Measurements from ENCODE around the gene YTHDC1. TPM values are rescaled to one million over a fixed set of nuclear protein-coding genes. Genes with fewer than 3 reads are reported as not detected.

The YTHDC1 gene
- total and polyA plus RNA-seq, 2 of the 8 experiments (the other 6 are each of a cell fraction or from before 2014, with no cell fraction given) = 25.7 to 89.5 TPM

DNA sequence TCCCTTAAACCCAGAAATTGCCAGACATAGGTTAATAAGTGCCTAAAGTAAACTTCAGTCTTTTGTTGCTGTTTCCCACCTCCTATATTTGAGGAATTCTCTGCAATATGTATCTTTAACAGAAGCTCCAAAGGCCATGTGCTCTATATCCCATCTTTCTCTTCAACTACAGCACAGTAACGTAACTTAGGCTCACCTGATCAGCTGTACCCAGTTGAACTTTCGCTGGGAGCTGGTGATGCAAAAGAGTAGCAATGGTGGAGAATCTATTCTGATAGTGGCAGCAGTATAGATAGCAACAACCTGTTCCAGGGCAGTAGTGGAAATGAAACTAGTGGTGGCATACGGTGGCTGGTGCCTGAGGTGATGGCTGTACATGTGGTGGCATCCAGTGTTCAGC, 33.2 kb upstream of the YTHDC1 start (continued):
- TF ChIP-seq, protein P1, sequence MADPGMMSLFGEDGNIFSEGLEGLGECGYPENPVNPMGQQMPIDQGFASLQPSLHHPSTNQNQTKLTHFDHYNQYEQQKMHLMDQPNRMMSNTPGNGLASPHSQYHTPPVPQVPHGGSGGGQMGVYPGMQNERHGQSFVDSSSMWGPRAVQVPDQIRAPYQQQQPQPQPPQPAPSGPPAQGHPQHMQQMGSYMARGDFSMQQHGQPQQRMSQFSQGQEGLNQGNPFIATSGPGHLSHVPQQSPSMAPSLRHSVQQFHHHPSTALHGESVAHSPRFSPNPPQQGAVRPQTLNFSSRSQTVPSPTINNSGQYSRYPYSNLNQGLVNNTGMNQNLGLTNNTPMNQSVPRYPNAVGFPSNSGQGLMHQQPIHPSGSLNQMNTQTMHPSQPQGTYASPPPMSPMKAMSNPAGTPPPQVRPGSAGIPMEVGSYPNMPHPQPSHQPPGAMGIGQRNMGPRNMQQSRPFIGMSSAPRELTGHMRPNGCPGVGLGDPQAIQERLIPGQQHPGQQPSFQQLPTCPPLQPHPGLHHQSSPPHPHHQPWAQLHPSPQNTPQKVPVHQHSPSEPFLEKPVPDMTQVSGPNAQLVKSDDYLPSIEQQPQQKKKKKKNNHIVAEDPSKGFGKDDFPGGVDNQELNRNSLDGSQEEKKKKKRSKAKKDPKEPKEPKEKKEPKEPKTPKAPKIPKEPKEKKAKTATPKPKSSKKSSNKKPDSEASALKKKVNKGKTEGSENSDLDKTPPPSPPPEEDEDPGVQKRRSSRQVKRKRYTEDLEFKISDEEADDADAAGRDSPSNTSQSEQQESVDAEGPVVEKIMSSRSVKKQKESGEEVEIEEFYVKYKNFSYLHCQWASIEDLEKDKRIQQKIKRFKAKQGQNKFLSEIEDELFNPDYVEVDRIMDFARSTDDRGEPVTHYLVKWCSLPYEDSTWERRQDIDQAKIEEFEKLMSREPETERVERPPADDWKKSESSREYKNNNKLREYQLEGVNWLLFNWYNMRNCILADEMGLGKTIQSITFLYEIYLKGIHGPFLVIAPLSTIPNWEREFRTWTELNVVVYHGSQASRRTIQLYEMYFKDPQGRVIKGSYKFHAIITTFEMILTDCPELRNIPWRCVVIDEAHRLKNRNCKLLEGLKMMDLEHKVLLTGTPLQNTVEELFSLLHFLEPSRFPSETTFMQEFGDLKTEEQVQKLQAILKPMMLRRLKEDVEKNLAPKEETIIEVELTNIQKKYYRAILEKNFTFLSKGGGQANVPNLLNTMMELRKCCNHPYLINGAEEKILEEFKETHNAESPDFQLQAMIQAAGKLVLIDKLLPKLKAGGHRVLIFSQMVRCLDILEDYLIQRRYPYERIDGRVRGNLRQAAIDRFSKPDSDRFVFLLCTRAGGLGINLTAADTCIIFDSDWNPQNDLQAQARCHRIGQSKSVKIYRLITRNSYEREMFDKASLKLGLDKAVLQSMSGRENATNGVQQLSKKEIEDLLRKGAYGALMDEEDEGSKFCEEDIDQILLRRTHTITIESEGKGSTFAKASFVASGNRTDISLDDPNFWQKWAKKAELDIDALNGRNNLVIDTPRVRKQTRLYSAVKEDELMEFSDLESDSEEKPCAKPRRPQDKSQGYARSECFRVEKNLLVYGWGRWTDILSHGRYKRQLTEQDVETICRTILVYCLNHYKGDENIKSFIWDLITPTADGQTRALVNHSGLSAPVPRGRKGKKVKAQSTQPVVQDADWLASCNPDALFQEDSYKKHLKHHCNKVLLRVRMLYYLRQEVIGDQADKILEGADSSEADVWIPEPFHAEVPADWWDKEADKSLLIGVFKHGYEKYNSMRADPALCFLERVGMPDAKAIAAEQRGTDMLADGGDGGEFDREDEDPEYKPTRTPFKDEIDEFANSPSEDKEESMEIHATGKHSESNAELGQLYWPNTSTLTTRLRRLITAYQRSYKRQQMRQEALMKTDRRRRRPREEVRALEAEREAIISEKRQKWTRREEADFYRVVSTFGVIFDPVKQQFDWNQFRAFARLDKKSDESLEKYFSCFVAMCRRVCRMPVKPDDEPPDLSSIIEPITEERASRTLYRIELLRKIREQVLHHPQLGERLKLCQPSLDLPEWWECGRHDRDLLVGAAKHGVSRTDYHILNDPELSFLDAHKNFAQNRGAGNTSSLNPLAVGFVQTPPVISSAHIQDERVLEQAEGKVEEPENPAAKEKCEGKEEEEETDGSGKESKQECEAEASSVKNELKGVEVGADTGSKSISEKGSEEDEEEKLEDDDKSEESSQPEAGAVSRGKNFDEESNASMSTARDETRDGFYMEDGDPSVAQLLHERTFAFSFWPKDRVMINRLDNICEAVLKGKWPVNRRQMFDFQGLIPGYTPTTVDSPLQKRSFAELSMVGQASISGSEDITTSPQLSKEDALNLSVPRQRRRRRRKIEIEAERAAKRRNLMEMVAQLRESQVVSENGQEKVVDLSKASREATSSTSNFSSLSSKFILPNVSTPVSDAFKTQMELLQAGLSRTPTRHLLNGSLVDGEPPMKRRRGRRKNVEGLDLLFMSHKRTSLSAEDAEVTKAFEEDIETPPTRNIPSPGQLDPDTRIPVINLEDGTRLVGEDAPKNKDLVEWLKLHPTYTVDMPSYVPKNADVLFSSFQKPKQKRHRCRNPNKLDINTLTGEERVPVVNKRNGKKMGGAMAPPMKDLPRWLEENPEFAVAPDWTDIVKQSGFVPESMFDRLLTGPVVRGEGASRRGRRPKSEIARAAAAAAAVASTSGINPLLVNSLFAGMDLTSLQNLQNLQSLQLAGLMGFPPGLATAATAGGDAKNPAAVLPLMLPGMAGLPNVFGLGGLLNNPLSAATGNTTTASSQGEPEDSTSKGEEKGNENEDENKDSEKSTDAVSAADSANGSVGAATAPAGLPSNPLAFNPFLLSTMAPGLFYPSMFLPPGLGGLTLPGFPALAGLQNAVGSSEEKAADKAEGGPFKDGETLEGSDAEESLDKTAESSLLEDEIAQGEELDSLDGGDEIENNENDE (IDR thresholded peaks at IDR 0.05; ENCODE audit: insufficient replicate concordance, low read length) = no peak
- TF ChIP-seq CHD1 (IDR thresholded peaks at IDR 0.05; ENCODE audit: low read depth, low read length) (no peak), CEBPB (IDR thresholded peaks at IDR 0.05; ENCODE audit: low read depth, low read length) (no peak)

Measured in H1 (cell line).